Ovary (tissue), 3 donors: ENCODE results near the gene ATAT1.
A peak's percentile ranks its signal among the peaks of the same experiment; 100 is the strongest.

ENCODE experiments used
- CTCF ChIP-seq, 3 donors: fragments of 450-650 bp in 2 of 3; fragments of 200-600 bp in 1 of 3; IDR thresholded peaks; one replicate each; pipeline versions ENCODE4 v1.5.1 to v1.8.0; 2016 to 2022; ENCODE audit warnings: antibody characterized with exemption in 3 of 3, mild to moderate bottlenecking in 1 of 3
- POLR2A ChIP-seq: fragments of 450-650 bp; IDR thresholded peaks from one replicate; pipeline ENCODE4 v1.6.1; 2017; ENCODE audit warnings: antibody characterized with exemption, mild to moderate bottlenecking, moderate library complexity
- donor health status: DM: no; HTN: no; CAD: no.

GRCh38 chr6:30616811-30617564 lies 9.7 kb upstream of the ATAT1 start, which contains the start of gene PPP1R10:
- TF ChIP-seq CTCF (IDR thresholded peaks at IDR 0.05) (peak in 2 of 3 donors; percentile 10 to 17), POLR2A (peak; percentile 100)
